HCT116 (cell line): Measurements from ENCODE around the gene DIS3L2. TPM values are rescaled to one million over a fixed set of nuclear protein-coding genes. Genes with fewer than 3 reads are reported as not detected.

Experiments
- ATAC-seq: fragments of 200-7000 bp; cut with Tn5 transposase; 2 replicates; pipeline ENCODE4 v1.9.1; 2020; ENCODE audit warnings: mild to moderate bottlenecking, moderate library complexity
- BruUV-seq: library from RNA; stranded (reverse); fragments of 400-500 nt; replicated peaks from 2 replicates; lab custom pipeline; 2021; lab: Mats Ljungman, UMichigan
- CTCF ChIA-PET: fragments of 300-600 bp; sonication (Branson Sonifier 250); formaldehyde crosslinking; loops from one replicate; lab custom pipeline; 2021; ENCODE audit warnings: antibody characterized with exemption; lab: Charles Lee
- POLR2A ChIA-PET: fragments of 300-600, 350-600 bp; sonication (Branson Sonifier 250); formaldehyde crosslinking; loops from one replicate; lab custom pipeline; 2021; ENCODE audit warnings: antibody characterized with exemption; lab: Charles Lee
- RAD21 ChIA-PET, 2 experiments: fragments of 300-600 bp; sonication (Branson Sonifier 250); formaldehyde crosslinking; loops; one replicate each; lab custom pipeline; 2023; ENCODE audit warnings: low total read pairs in 2 of 2; ENCODE audit not compliant: uncharacterized antibody in 2 of 2, unreplicated experiment in 2 of 2, low non-redundant PET in 1 of 2; lab: Charles Lee
- DNase-seq: peaks from one replicate; pipeline ENCODE4 v3.0.0-alpha.2; 2010; ENCODE audit warnings: low read depth, low spot score
- H2AFZ ChIP-seq: fragments of 200-600 bp; shearing (Covaris generic), sonication (generic); 2 replicates; pipeline ENCODE4 v1.6.1; 2017; ENCODE audit warnings: low read depth, mixed run types, mixed read lengths, antibody characterized with exemption, low read length; ENCODE audit not compliant: poor library complexity, severe bottlenecking
- H3K27ac ChIP-seq: 2 replicates; pipeline ENCODE4 v1.5.1; 2012; ENCODE audit warnings: low read depth, low read length
- H3K27me3 ChIP-seq: fragments of 200-600 bp; sonication (generic); 2 replicates; pipeline ENCODE4 v1.6.1; 2016; ENCODE audit warnings: mixed run types, low read length, mixed read lengths; ENCODE audit not compliant: insufficient read depth
- H3K36me3 ChIP-seq, 2 experiments: fragments of 200-500 bp in 1 of 2; fragments of 200-600 bp in 1 of 2; sonication (Bioruptor generic) in 1 of 2; sonication (generic) in 1 of 2; 2 replicates each; pipeline versions ENCODE4 v1.5.1 to v1.6.1; 2014 to 2016; ENCODE audit warnings: low read length in 2 of 2, inconsistent platforms in 1 of 2, mixed read lengths in 1 of 2, mixed run types in 1 of 2; ENCODE audit not compliant: insufficient read depth in 2 of 2, control insufficient read depth in 1 of 2
- H3K4me1 ChIP-seq, 2 experiments: fragments of 200-600 bp in 1 of 2; sonication (generic) in 1 of 2; 2 replicates each; pipeline versions ENCODE4 v1.5.1 to v1.6.1; 2012 to 2017; ENCODE audit warnings: low read length in 2 of 2, inconsistent platforms in 1 of 2, mild to moderate bottlenecking in 1 of 2, mixed read lengths in 1 of 2, mixed run types in 1 of 2, moderate library complexity in 1 of 2; ENCODE audit not compliant: insufficient read depth in 2 of 2, control insufficient read depth in 1 of 2
- H3K4me2 ChIP-seq: fragments of 200-600 bp; sonication (generic); 2 replicates; pipeline ENCODE4 v1.6.1; 2017; ENCODE audit warnings: mixed run types, low read length, mixed read lengths
- H3K4me3 ChIP-seq, 2 experiments: fragments of 200-600 bp in 1 of 2; sonication (generic) in 1 of 2; replicated peaks in 1 of 2; 2 replicates each; pipeline ENCODE4 v1.5.1; 2011 to 2016; ENCODE audit warnings: low read length in 2 of 2, control low read depth in 1 of 2, low read depth in 1 of 2, mild to moderate bottlenecking in 1 of 2, mixed read lengths in 1 of 2, mixed run types in 1 of 2
- H3K79me2 ChIP-seq: fragments of 200-600 bp; sonication (generic); 2 replicates; pipeline ENCODE4 v1.6.1; 2017; ENCODE audit warnings: mild to moderate bottlenecking, mixed run types, low read length, moderate library complexity, mixed read lengths; ENCODE audit not compliant: insufficient read depth
- H3K9ac ChIP-seq: fragments of 200-600 bp; sonication (generic); 2 replicates; pipeline ENCODE4 v1.6.1; 2016; ENCODE audit warnings: low read length, mixed read lengths
- H3K9me2 ChIP-seq: fragments of 200-600 bp; sonication (generic), shearing (Covaris generic); 2 replicates; pipeline ENCODE4 v1.6.1; 2017; ENCODE audit warnings: mixed run types, mild to moderate bottlenecking, moderate library complexity; ENCODE audit not compliant: insufficient read depth
- H3K9me3 ChIP-seq, 2 experiments: fragments of 200-500 bp in 1 of 2; fragments of 200-600 bp in 1 of 2; sonication (Bioruptor generic) in 1 of 2; sonication (generic) in 1 of 2; 2 replicates each; pipeline ENCODE4 v1.6.1; 2014 to 2017; ENCODE audit warnings: low read length in 2 of 2, mixed read lengths in 2 of 2, inconsistent platforms in 1 of 2, low read depth in 1 of 2, mild to moderate bottlenecking in 1 of 2, mixed run types in 1 of 2, moderate library complexity in 1 of 2; ENCODE audit not compliant: control insufficient read depth in 1 of 2, insufficient read depth in 1 of 2
- H4K20me1 ChIP-seq: fragments of 200-600 bp; sonication (generic), shearing (Covaris generic); 2 replicates; pipeline ENCODE4 v1.6.1; 2017; ENCODE audit warnings: mixed run types, mild to moderate bottlenecking, moderate library complexity; ENCODE audit not compliant: insufficient read depth
- ATF3 ChIP-seq: IDR thresholded peaks from 2 replicates; pipeline ENCODE4 v1.6.1; 2012
- CEBPB ChIP-seq: IDR thresholded peaks from 2 replicates; pipeline ENCODE4 v1.6.1; 2012; ENCODE audit warnings: low read depth
- EGR1 ChIP-seq: IDR thresholded peaks from 2 replicates; pipeline ENCODE4 v1.6.1; 2012; ENCODE audit warnings: low read depth
- ELF1 ChIP-seq: IDR thresholded peaks from 2 replicates; pipeline ENCODE4 v1.6.1; 2012; ENCODE audit warnings: low read depth, borderline replicate concordance
- EZH2 ChIP-seq: fragments of 200-600 bp; sonication (generic); IDR thresholded peaks from 2 replicates; pipeline ENCODE4 v1.6.1; 2017; ENCODE audit warnings: antibody characterized with exemption, mixed run types
- FOSL1 ChIP-seq: IDR thresholded peaks from 2 replicates; pipeline ENCODE4 v1.6.1; 2012; ENCODE audit warnings: low read depth
- JUND ChIP-seq: IDR thresholded peaks from 2 replicates; pipeline ENCODE4 v1.6.1; 2012
- POLR2AphosphoS5 ChIP-seq: IDR thresholded peaks from 2 replicates; pipeline ENCODE4 v1.6.1; 2011; ENCODE audit warnings: mild to moderate bottlenecking, low read depth, low read length, moderate library complexity
- REST ChIP-seq: IDR thresholded peaks from 2 replicates; pipeline ENCODE4 v1.6.1; 2012; ENCODE audit warnings: low read depth
- SIN3A ChIP-seq: IDR thresholded peaks from 2 replicates; pipeline ENCODE4 v1.6.1; 2012; ENCODE audit warnings: low read depth
- SP1 ChIP-seq: IDR thresholded peaks from 2 replicates; pipeline ENCODE4 v1.6.1; 2012; ENCODE audit warnings: low read depth
- SRF ChIP-seq: IDR thresholded peaks from 2 replicates; pipeline ENCODE4 v1.6.1; 2012; ENCODE audit warnings: low read depth
- TCF7L2 ChIP-seq: IDR thresholded peaks from 2 replicates; pipeline ENCODE4 v1.7.0; 2011; ENCODE audit warnings: borderline replicate concordance, inconsistent platforms; ENCODE audit not compliant: insufficient read depth, insufficient read length; ENCODE audit errors: extremely low read depth
- ZFX ChIP-seq: fragments of 450-650 bp; IDR thresholded peaks from 2 replicates; pipeline ENCODE4 v1.6.1; 2017
- intact Hi-C: fragments of 100-400 bp; cut with micrococcal nuclease; formaldehyde crosslinking; loops from 2 replicates; pipeline ENCODE4 v1.10.0; 2022
- total RNA-seq: library from RNA; stranded (reverse); gene quantifications from one replicate; pipeline ENCODE4 v1.2.1, GENCODE V29; 2021; ENCODE audit not compliant: unreplicated experiment
- TF ChIP-seq, protein P1 (sequence below): IDR thresholded peaks from 2 replicates; pipeline ENCODE4 v1.6.1; 2011; ENCODE audit warnings: mild to moderate bottlenecking, low read length, moderate library complexity; ENCODE audit not compliant: insufficient replicate concordance; ENCODE audit errors: extremely low read depth

Gene DIS3L2
- total RNA-seq, 1 experiment from 2014 or later = 42.5 TPM

GRCh38 chr2:232239951-232240681 lies 278.6 kb downstream of the DIS3L2 start:
- Histone ChIP-seq H3K9ac (no peak overlapping the region), H3K9me2 (no peaks in the 10 kb centered on the region), H3K4me1 (peaks cover 6 to 22% of the 10 kb centered on the region in 2 experiments; a peak in 3 of 4 replicates), H3K4me2 (peak overlapping the region; percentile 7; the same call in 1 of the 2 replicates), H3K9me3 (no peaks in the 10 kb centered on the region), H3K27me3 (no peaks in the 10 kb centered on the region), H3K36me3 (no peaks in the 10 kb centered on the region), H4K20me1 (no peaks in the 10 kb centered on the region), H3K4me3 (no peak overlapping the region), H2AFZ (no peak overlapping the region), H3K27ac (no peak overlapping the region), H3K79me2 (no peaks in the 10 kb centered on the region)
- RAD21 ChIA-PET = interaction anchor here in 1 of 2 experiments (0.5 kb wide), 1 partner anchor 133 kb away, joined by 3 read pairs; no protein-coding TSS in a partner anchor
- POLR2A ChIA-PET = no interaction called here
- no peak for DNase-seq
- peak; percentile 72 for TF ChIP-seq FOSL1
- TF ChIP-seq JUND = peak; percentile 69
- no peak for TF ChIP-seq CEBPB
- no peak for TF ChIP-seq ZFX
- intact Hi-C loops = no loop called here
- BruUV-seq = no TSS peak
- CTCF ChIA-PET = no interaction called here
- no peak for ATAC-seq

GRCh38 chr2:232240906-232241305 lies 279.4 kb downstream of the DIS3L2 start:
- no peak overlapping the region for H3K27ac ChIP-seq
- RAD21 ChIA-PET = no interaction called here
- H3K36me3 ChIP-seq = no peaks in the 10 kb centered on the region
- H3K9me2 ChIP-seq = no peaks in the 10 kb centered on the region
- H3K9me3 ChIP-seq = no peaks in the 10 kb centered on the region
- ATAC-seq (no peak), DNase-seq (no peak)
- H3K79me2 ChIP-seq = no peaks in the 10 kb centered on the region
- peaks cover 2 to 16% of the 10 kb centered on the region in 2 experiments; a peak in 3 of 4 replicates for H3K4me1 ChIP-seq
- no peak overlapping the region for H3K4me2 ChIP-seq
- BruUV-seq = no TSS peak
- H3K9ac ChIP-seq = no peak overlapping the region
- intact Hi-C loops = no loop called here
- no peak overlapping the region for H2AFZ ChIP-seq
- POLR2A ChIA-PET = no interaction called here
- H3K4me3 ChIP-seq = no peak overlapping the region
- no peaks in the 10 kb centered on the region for H3K27me3 ChIP-seq
- CTCF ChIA-PET = no interaction called here
- H4K20me1 ChIP-seq = no peaks in the 10 kb centered on the region
- no peak for TF ChIP-seq JUND
- no peak for TF ChIP-seq CEBPB
- TF ChIP-seq EGR1 = no peak
- no peak for TF ChIP-seq SP1
- no peak for TF ChIP-seq FOSL1
- no peak for TF ChIP-seq ATF3
- TF ChIP-seq SIN3A = no peak
- no peak for TF ChIP-seq ELF1
- TF ChIP-seq POLR2AphosphoS5 = no peak
- TF ChIP-seq TCF7L2 = no peak
- no peak for TF ChIP-seq SRF
- no peak for TF ChIP-seq EZH2
- TF ChIP-seq ZFX = no peak
- no peak for TF ChIP-seq REST
- TF ChIP-seq, protein P1, sequence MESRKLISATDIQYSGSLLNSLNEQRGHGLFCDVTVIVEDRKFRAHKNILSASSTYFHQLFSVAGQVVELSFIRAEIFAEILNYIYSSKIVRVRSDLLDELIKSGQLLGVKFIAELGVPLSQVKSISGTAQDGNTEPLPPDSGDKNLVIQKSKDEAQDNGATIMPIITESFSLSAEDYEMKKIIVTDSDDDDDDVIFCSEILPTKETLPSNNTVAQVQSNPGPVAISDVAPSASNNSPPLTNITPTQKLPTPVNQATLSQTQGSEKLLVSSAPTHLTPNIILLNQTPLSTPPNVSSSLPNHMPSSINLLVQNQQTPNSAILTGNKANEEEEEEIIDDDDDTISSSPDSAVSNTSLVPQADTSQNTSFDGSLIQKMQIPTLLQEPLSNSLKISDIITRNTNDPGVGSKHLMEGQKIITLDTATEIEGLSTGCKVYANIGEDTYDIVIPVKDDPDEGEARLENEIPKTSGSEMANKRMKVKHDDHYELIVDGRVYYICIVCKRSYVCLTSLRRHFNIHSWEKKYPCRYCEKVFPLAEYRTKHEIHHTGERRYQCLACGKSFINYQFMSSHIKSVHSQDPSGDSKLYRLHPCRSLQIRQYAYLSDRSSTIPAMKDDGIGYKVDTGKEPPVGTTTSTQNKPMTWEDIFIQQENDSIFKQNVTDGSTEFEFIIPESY = no peak
